GM12865 (cell line): ENCODE measurements around the gene GAN.

Experiments used
- DNase-seq: peaks from one replicate; pipeline ENCODE4 v3.0.0; 2010; ENCODE audit warnings: low read depth
- H3K4me3 ChIP-seq: 2 replicates; pipeline ENCODE4 v1.5.1; 2011; ENCODE audit warnings: mild to moderate bottlenecking, low read depth, low read length, control low read depth
- TF ChIP-seq, protein P1 (sequence below): IDR thresholded peaks from 2 replicates; pipeline ENCODE4 v1.5.1; 2011; ENCODE audit warnings: low read length, control low read depth, low read depth, inconsistent platforms; ENCODE audit not compliant: insufficient read depth; ENCODE audit errors: missing control alignments

The GAN gene

DNA sequence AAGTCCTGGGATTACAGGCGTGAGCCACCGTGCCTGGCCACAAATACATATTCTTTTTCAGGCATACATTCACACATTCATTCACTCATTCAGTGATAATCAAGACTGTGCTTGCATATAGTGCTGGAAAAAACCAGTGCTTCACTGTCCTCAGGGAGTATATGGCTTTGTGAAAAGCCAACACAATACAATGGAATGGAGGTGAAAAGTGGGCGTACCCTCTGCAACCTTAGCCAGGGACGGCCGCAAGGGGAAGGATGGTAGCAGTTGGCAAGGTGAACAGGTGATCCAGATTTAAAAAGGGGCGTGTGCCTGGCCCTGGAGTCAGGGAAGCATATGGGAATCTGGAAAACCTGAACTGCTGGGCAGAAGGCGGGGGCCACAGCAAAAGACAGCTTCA lies 18.1 kb upstream of the GAN start:
- TF ChIP-seq, protein P1, sequence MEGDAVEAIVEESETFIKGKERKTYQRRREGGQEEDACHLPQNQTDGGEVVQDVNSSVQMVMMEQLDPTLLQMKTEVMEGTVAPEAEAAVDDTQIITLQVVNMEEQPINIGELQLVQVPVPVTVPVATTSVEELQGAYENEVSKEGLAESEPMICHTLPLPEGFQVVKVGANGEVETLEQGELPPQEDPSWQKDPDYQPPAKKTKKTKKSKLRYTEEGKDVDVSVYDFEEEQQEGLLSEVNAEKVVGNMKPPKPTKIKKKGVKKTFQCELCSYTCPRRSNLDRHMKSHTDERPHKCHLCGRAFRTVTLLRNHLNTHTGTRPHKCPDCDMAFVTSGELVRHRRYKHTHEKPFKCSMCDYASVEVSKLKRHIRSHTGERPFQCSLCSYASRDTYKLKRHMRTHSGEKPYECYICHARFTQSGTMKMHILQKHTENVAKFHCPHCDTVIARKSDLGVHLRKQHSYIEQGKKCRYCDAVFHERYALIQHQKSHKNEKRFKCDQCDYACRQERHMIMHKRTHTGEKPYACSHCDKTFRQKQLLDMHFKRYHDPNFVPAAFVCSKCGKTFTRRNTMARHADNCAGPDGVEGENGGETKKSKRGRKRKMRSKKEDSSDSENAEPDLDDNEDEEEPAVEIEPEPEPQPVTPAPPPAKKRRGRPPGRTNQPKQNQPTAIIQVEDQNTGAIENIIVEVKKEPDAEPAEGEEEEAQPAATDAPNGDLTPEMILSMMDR, result no peak
- no peak for DNase-seq
- H3K4me3 ChIP-seq, result no peak overlapping the region

DNA sequence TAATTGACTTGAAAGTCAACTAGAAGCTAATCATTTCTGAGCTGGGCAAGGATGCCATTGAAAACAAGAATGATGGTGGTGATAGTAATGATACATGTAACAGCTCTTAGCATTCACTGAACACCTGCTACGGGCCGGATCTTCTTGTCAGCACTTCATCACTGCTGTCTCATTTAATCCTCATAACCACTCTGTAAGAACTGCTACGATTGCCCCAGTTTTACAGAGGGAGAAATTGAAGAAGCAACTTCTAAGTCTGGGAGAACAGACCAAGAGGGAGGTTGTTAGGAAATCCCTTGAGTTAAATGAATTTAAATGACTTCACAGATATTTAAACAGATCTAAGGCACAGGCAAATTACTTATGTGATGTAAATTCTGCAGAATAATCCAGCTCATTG lies 7.0 kb upstream of the GAN start:
- H3K4me3 ChIP-seq, result no peak overlapping the region
- TF ChIP-seq, protein P1, result no peak
- no peak for DNase-seq

DNA sequence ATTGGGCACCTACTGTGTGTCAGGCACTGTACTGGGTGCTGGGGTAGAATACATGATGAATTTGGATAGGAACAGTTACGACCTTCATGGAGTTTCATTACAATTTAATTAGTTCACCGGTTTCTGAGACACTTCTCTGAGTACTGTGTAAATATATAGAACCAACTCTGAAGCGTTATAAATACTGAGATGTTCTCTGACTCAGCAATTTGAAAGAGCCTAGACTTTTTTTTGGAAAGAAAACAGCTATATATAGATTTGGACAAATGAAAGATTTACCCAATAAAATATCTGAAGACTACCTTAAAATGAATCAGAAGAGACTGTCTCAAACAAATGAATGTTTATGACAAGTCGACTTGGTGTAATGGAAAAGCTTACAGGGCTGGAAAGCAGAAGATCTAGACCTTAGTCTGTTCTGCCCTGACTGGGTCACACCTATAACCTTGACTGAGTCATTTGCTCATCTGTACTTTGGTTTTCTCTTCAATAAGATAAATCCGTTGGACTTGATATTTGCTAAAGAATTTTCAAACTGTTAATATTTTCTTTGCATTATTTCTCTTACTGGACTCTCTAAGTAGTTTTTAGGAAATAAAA lies 4.6 kb upstream of the GAN start:
- no peak for DNase-seq
- TF ChIP-seq, protein P1, result no peak
- H3K4me3 ChIP-seq, result no peak overlapping the region

DNA sequence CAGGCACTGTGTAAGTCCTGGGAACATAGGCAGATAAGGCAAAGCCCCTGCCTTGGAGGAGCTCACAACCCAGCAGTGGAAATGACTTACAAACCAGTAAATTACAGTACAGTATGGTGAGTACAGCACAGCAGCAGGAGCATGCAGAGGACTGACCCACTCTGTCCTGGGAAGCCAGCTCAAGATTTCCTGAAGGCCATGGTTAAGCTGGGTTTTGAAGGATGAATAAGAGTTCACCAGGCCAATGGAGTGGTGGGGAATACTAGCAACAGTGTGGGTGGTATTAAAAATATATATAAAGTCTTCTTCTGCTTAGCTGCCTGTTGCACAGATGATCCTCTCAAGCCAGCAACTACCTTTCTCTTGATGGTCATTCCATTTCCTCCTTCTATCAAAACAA lies 3.0 kb upstream of the GAN start:
- DNase-seq, result no peak
- H3K4me3 ChIP-seq, result no peak overlapping the region
- TF ChIP-seq, protein P1, result no peak

DNA sequence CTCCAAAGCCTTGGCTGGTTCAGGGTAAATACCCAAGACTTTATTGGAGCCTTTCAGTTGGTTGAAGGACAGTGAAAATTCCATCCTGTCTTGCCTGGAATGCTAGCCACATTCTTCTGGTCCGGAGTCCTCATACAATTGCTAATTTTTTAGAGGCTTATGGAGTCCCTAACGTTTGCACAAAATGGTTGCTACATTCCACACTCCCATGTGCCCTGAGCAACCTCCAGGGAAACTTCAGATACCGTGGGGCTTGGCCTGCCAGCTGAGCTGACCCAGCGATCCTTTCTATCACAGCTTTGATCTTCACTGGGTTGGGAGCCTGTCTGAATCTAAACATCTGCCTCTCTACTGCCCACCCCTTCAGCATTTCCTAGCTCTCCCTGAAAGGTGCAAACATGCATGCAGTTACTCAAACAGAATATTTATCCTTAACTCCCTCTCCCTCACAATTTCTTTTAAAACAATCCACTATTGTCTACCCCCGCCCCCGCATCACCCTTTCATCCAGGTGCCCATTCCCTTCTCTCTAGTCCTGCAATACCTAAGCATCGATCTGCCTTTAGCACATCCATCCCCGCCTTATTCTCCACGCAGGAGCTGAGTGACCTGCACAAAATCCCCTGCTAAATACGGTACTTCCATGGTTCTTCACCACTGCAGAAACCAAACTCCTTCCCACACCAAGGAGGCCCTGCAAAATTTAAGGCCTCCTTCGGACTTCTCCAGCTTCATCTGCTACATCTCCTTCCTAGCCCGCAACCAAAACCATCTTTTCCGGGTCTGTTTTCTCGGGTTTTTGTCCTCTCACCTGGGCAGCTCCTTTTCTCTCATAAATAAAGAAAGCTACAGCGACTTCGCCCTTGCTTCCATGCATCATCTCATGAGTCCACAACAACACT lies 810 bp upstream of the GAN start:
- TF ChIP-seq, protein P1, result no peak
- DNase-seq, result peak; percentile 1

DNA sequence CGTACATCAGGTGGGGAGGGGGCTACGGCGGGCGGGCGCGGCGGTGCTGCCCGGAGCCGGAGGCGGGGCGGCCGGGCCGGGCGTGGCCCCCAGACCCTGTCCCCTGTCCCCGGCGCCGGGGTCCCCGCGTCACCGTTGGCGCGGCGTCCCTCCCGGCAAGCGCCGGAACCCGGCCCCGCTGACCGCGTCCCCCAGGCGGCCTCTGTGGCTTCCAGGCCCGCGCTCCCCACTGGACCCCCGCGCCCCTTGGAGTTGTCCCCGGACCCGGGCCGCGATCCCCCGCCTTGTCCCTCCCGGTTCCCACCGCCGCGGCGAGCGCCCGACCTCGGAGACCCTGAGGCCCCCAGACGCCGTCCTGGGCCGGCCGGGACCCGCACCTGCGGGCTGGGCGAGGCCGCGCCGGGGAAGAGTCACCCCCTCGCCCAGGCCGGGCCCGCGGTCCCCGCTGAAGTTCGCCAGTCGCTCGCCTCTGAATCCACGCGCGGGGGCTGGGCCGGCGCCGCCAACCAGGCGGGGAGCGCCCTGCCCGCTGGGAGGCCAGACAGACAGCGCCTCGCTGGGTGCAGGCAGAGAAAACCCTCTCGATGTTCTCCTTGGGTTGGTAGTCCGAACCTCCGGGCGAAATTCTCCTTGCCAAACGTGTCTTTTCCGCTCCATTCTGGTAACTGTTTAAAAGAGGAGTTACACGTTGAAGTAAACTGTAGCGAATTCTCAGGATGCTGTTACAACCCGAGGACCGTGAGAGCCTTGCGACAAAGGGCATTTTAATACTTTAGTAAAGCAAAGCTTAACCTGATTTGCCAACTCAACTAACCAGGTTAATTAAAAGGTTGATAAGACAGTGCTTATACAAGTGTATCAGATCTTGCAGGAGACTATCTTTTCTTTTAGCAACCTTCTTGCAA lies 761 bp downstream of the GAN start:
- DNase-seq, result peak; percentile 53
- H3K4me3 ChIP-seq, result peak overlapping the region; percentile 100
- TF ChIP-seq, protein P1, result no peak

More for the DNA sequence above, 810 bp upstream of the GAN start:
- peak overlapping the region; percentile 100 for H3K4me3 ChIP-seq
